Liver (tissue), 3 donors: ENCODE data around the gene NEK1.

Source experiments
- GABPA ChIP-seq, 2 donors: IDR thresholded peaks in 1 of 2; conservative IDR thresholded peaks in 1 of 2; 2 replicates each; pipeline ENCODE4 v1.6.1; 2016; ENCODE audit warnings: antibody characterized with exemption in 2 of 2, mild to moderate bottlenecking in 1 of 2, moderate library complexity in 1 of 2
- TF ChIP-seq, protein P1 (sequence below): fragments of 150-350 bp; IDR thresholded peaks from 2 replicates; pipeline ENCODE4 v1.5.1; 2017; ENCODE audit warnings: improper control_type of control experiment, low read depth, low read length; ENCODE audit not compliant: missing input control
- donor health status: healthy.
- donor health status: healthy.

DNA sequence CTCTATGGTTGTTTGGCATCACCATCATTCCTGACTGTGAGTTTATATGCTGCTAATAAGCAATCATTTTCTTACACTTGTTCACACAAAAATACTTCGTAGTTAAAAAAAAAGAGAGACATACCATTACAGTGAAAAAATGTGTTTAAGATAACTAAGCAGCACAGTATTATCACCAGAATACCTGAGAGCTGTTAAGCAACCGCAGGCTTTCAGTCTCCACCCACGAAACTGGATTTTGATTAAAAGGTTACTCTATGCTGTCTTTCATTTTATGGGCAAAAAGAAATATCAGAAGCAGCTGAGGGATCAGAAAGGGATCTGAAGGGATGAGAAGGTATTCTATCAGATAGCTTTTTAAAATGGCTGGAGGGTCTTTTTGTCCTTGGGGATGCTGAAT is 148.3 kb downstream of the NEK1 start:
- TF ChIP-seq, protein P1, sequence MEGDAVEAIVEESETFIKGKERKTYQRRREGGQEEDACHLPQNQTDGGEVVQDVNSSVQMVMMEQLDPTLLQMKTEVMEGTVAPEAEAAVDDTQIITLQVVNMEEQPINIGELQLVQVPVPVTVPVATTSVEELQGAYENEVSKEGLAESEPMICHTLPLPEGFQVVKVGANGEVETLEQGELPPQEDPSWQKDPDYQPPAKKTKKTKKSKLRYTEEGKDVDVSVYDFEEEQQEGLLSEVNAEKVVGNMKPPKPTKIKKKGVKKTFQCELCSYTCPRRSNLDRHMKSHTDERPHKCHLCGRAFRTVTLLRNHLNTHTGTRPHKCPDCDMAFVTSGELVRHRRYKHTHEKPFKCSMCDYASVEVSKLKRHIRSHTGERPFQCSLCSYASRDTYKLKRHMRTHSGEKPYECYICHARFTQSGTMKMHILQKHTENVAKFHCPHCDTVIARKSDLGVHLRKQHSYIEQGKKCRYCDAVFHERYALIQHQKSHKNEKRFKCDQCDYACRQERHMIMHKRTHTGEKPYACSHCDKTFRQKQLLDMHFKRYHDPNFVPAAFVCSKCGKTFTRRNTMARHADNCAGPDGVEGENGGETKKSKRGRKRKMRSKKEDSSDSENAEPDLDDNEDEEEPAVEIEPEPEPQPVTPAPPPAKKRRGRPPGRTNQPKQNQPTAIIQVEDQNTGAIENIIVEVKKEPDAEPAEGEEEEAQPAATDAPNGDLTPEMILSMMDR: no peak
- TF ChIP-seq GABPA (IDR thresholded peaks at IDR 0.05 in 1 of 2, conservative IDR thresholded peaks at IDR 0.05 in 1 of 2): no peak
